DND-41 (cell line): ENCODE measurements around the gene UGGT2.

Experiments
- CTCF ChIP-seq: IDR thresholded peaks from 2 replicates; pipeline ENCODE4 v1.5.1; 2012; ENCODE audit warnings: borderline replicate concordance, low read length, moderate library complexity, mild to moderate bottlenecking; ENCODE audit not compliant: poor library complexity, severe bottlenecking; ENCODE audit errors: extremely low read depth
- EZH2 ChIP-seq: IDR thresholded peaks from 3 replicates; pipeline ENCODE4 v1.6.1; 2012; ENCODE audit warnings: borderline replicate concordance, low read depth, mild to moderate bottlenecking, moderate library complexity, low read length, inconsistent platforms; ENCODE audit not compliant: severe bottlenecking

GRCh38 chr13:95902741-95903140 lies 150.5 kb downstream of the UGGT2 start:
- TF ChIP-seq CTCF (no peak), EZH2 (no peak)
